Gastroesophageal sphincter (tissue), 3 donors: ENCODE data around the gene EXD3.

ENCODE experiments used
- POLR2A ChIP-seq, 2 donors: fragments of 450-650 bp; IDR thresholded peaks; one replicate each; pipeline ENCODE4 v1.6.1; 2017; ENCODE audit warnings: antibody characterized with exemption in 2 of 2, mild to moderate bottlenecking in 2 of 2, moderate library complexity in 1 of 2
- TF ChIP-seq, protein P1 (sequence below), 4 experiments: fragments of 200-600 bp in 2 of 4; fragments of 450-650 bp in 2 of 4; sonication (generic) in 1 of 4; IDR thresholded peaks; one replicate each; pipeline ENCODE4 v1.5.1; 2017 to 2019; ENCODE audit warnings: antibody characterized with exemption in 4 of 4, mild to moderate bottlenecking in 2 of 4, moderate library complexity in 2 of 4

DNA sequence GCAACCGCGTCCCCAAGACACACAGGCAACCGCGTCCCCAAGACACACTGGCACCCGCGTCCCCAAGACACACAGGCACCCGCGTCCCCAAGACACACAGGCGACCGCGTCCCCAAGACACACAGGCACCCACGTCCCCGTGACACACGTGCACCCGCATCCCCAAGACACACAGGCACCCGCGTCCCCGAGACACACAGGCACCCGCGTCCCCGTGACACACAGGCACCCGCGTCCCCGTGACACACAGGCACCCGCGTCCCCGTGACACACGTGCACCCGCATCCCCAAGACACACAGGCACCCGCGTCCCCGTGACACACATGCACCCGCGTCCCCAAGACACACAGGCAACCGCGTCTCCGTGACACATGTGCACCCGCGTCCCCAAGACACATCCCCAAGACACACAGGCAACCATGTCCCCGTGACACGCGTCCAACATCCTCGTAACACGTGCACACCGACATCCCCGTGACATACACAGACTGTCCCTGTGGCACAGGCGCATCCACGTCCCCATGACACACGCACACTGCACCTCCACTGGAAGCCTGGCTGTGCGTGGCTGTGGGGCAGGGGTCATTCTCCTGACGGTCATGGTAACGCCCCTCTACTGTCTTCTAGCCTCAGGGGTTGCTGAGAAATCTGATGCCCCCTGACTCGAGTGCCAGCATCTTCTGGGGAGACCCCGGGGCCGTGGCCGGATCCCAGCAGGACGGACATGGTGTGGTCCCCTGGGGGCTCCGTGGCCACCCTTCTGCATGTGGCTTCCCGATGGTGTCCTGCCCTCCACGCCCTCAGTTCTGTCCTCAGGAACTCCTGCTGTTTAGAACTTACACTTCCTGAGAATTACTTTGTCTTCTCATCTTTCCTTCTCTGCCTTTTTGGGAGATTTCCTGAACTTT lies 24.1 kb downstream of the EXD3 start:
- TF ChIP-seq, protein P1, sequence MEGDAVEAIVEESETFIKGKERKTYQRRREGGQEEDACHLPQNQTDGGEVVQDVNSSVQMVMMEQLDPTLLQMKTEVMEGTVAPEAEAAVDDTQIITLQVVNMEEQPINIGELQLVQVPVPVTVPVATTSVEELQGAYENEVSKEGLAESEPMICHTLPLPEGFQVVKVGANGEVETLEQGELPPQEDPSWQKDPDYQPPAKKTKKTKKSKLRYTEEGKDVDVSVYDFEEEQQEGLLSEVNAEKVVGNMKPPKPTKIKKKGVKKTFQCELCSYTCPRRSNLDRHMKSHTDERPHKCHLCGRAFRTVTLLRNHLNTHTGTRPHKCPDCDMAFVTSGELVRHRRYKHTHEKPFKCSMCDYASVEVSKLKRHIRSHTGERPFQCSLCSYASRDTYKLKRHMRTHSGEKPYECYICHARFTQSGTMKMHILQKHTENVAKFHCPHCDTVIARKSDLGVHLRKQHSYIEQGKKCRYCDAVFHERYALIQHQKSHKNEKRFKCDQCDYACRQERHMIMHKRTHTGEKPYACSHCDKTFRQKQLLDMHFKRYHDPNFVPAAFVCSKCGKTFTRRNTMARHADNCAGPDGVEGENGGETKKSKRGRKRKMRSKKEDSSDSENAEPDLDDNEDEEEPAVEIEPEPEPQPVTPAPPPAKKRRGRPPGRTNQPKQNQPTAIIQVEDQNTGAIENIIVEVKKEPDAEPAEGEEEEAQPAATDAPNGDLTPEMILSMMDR (IDR thresholded peaks at IDR 0.05): no peak
- no peak for TF ChIP-seq POLR2A (IDR thresholded peaks at IDR 0.05)
